SK-N-SH (cell line): ENCODE measurements around the gene CMPK1. TPM values are rescaled to one million over a fixed set of nuclear protein-coding genes. Genes with fewer than 3 reads are reported as not detected.
A peak's percentile ranks its signal among the peaks of the same experiment; 100 is the strongest.

Experiments used
- CTCF ChIA-PET: fragments of 300-600, 350-600 bp; formaldehyde crosslinking; extraction: SDS; loops from one replicate; lab custom pipeline; 2021; lab: Yijun Ruan, JAX
- POLR2A ChIA-PET: fragments of 350-600 bp; sonication (Branson Sonifier 250); formaldehyde crosslinking; extraction: SDS; loops from one replicate; lab custom pipeline; 2020; ENCODE audit warnings: antibody characterized with exemption, inconsistent platforms; lab: Yijun Ruan, JAX
- DNase-seq: peaks from one replicate; pipeline ENCODE4 v3.0.0; 2012
- H2AFZ ChIP-seq: fragments of 200-600 bp; sonication (generic); 2 replicates; pipeline ENCODE4 v1.8.1; 2016; ENCODE audit warnings: antibody characterized with exemption, mild to moderate bottlenecking, low read depth
- H3F3A ChIP-seq: fragments of 200-600 bp; sonication (generic); replicated peaks from 2 replicates; pipeline ENCODE3; 2016; ENCODE audit warnings: antibody characterized with exemption, mild to moderate bottlenecking; ENCODE audit not compliant: insufficient read depth
- H3K27ac ChIP-seq, 2 experiments: fragments of 200-500 bp in 1 of 2; fragments of 200-600 bp in 1 of 2; sonication (Bioruptor generic) in 1 of 2; sonication (generic), shearing (Covaris generic) in 1 of 2; 2 replicates each; pipeline versions ENCODE4 v1.5.1 to v1.6.1; 2014 to 2016; ENCODE audit warnings: low read depth in 2 of 2, inconsistent platforms in 1 of 2, low read length in 1 of 2, mild to moderate bottlenecking in 1 of 2, mixed read lengths in 1 of 2
- H3K27me3 ChIP-seq: fragments of 200-600 bp; sonication (generic), shearing (Covaris generic); 2 replicates; pipeline ENCODE4 v1.6.1; 2016; ENCODE audit warnings: mixed run types; ENCODE audit not compliant: insufficient read depth
- H3K36me3 ChIP-seq, 2 experiments: fragments of 200-500 bp in 1 of 2; fragments of 200-600 bp in 1 of 2; sonication (Bioruptor generic) in 1 of 2; sonication (generic) in 1 of 2; replicated peaks in 1 of 2; 2 replicates each; pipeline versions ENCODE3 to v1.5.1; 2014 to 2016; ENCODE audit warnings: low read length in 1 of 2, mild to moderate bottlenecking in 1 of 2; ENCODE audit not compliant: insufficient read depth in 2 of 2, control insufficient read depth in 1 of 2
- H3K4me1 ChIP-seq, 2 experiments: fragments of 200-500 bp in 1 of 2; fragments of 200-600 bp in 1 of 2; sonication (Bioruptor generic) in 1 of 2; sonication (generic), shearing (Covaris generic) in 1 of 2; 2 replicates each; pipeline versions ENCODE4 v1.5.1 to v1.6.1; 2014 to 2016; ENCODE audit warnings: low read depth in 1 of 2, low read length in 1 of 2, mixed run types in 1 of 2; ENCODE audit not compliant: insufficient read depth in 2 of 2, control insufficient read depth in 1 of 2
- H3K4me2 ChIP-seq: fragments of 200-600 bp; sonication (generic), shearing (Covaris generic); 2 replicates; pipeline ENCODE4 v1.6.1; 2017; ENCODE audit warnings: mixed run types
- H3K4me3 ChIP-seq, 2 experiments: fragments of 200-500 bp in 1 of 2; fragments of 200-600 bp in 1 of 2; sonication (Bioruptor generic) in 1 of 2; sonication (generic), shearing (Covaris generic) in 1 of 2; 2 replicates each; pipeline versions ENCODE4 v1.5.1 to v1.8.1; 2014 to 2016; ENCODE audit warnings: low read depth in 2 of 2, inconsistent platforms in 1 of 2, low read length in 1 of 2, mild to moderate bottlenecking in 1 of 2, mixed read lengths in 1 of 2, moderate library complexity in 1 of 2
- H3K79me2 ChIP-seq: fragments of 200-600 bp; sonication (generic); 2 replicates; pipeline ENCODE4 v1.8.1; 2017; ENCODE audit warnings: mild to moderate bottlenecking; ENCODE audit not compliant: insufficient read depth
- H3K9ac ChIP-seq: fragments of 200-600 bp; sonication (generic); 2 replicates; pipeline ENCODE4 v1.6.1; 2017; ENCODE audit warnings: mixed run types
- H3K9me2 ChIP-seq: fragments of 200-600 bp; sonication (generic); 2 replicates; pipeline ENCODE4 v1.6.1; 2017; ENCODE audit warnings: mixed run types
- H3K9me3 ChIP-seq: fragments of 200-600 bp; sonication (generic); 2 replicates; pipeline ENCODE4 v1.6.1; 2017; ENCODE audit warnings: mixed run types, mild to moderate bottlenecking, moderate library complexity
- H4K20me1 ChIP-seq: fragments of 200-600 bp; sonication (generic); 2 replicates; pipeline ENCODE4 v1.6.1; 2017; ENCODE audit warnings: mild to moderate bottlenecking, mixed run types; ENCODE audit not compliant: insufficient read depth
- CTCF ChIP-seq: fragments of 200-600 bp; sonication (generic); IDR thresholded peaks from 2 replicates; pipeline ENCODE4 v1.6.1; 2017; ENCODE audit warnings: antibody characterized with exemption, mild to moderate bottlenecking, moderate library complexity
- EP300 ChIP-seq, 2 experiments: IDR thresholded peaks; 2 replicates each; pipeline versions ENCODE4 v1.4.0 to v1.6.1; 2012; ENCODE audit warnings: borderline replicate concordance in 1 of 2, low read depth in 1 of 2, low read length in 1 of 2
- MXI1 ChIP-seq: IDR thresholded peaks from 2 replicates; pipeline ENCODE4 v1.6.1; 2012; ENCODE audit warnings: mild to moderate bottlenecking, low read depth, low read length, improper control_type of control experiment
- RAD21 ChIP-seq: IDR thresholded peaks from 2 replicates; pipeline ENCODE4 v1.6.1; 2012; ENCODE audit warnings: mild to moderate bottlenecking, low read length
- SMC3 ChIP-seq: IDR thresholded peaks from 2 replicates; pipeline ENCODE4 v1.6.1; 2012; ENCODE audit warnings: low read depth, low read length, improper control_type of control experiment
- TCF12 ChIP-seq: IDR thresholded peaks from 2 replicates; pipeline ENCODE4 v1.4.0; 2012
- WGBS: methylation state at CpG from one replicate; pipeline ENCODE4 v1.1.6; 2017; ENCODE audit warnings: low lambda C conversion rate; 5-methylcytosine and 5-hydroxymethylcytosine counted together
- polyA plus RNA-seq, 3 experiments: library from polyadenylated mRNA; depleted of rRNA; stranded (reverse); fragments of >200 nt; gene quantifications; 2 replicates each; pipeline ENCODE4 v1.2.3, GENCODE V29; 2012

Gene CMPK1
- polyA plus RNA-seq, 1 of the 3 experiments (the other 2 are of a cell fraction): 17.5 TPM

GRCh38 chr1:47388030-47388890, 54.7 kb downstream of the CMPK1 start:
- ChIA-PET POLR2A (no interaction called here), CTCF (interaction anchor here (0.5 to 13.8 kb wide), 40 partner anchors 9 to 740 kb away, joined by 3 to 104 read pairs (median 4); partner anchors contain the start of genes FOXD2 and FOXE3)
- peaks cover 6% of the 10 kb centered on the region for H3F3A ChIP-seq
- H3K9me2 ChIP-seq: no peaks in the 10 kb centered on the region
- 0 out of 2 replicates have a peak, but pooled peaks have one; percentile 8 for TF ChIP-seq MXI1
- TF ChIP-seq EP300 (IDR thresholded peaks at IDR 0.05; ENCODE audit: borderline replicate concordance in 1 of 2, low read depth in 1 of 2, low read length in 1 of 2): no peak
- no peak overlapping the region for H3K4me2 ChIP-seq
- H3K4me3 ChIP-seq: no peak overlapping the region
- H3K36me3 ChIP-seq: peaks cover 0 to 3% of the 10 kb centered on the region in 2 experiments
- no peak overlapping the region for H2AFZ ChIP-seq
- H3K79me2 ChIP-seq: no peaks in the 10 kb centered on the region
- peaks cover 0 to 10% of the 10 kb centered on the region in 2 experiments; a peak in 1 of 4 replicates for H3K4me1 ChIP-seq
- 33% methylated on average over 10 of the region's 10 CpGs for WGBS
- H4K20me1 ChIP-seq: 0 out of 2 replicates have a peak, but pooled peaks cover 7% of the 10 kb centered on the region
- H3K27ac ChIP-seq: no peak overlapping the region
- no peaks in the 10 kb centered on the region for H3K9me3 ChIP-seq
- no peak overlapping the region for H3K9ac ChIP-seq
- no peaks in the 10 kb centered on the region for H3K27me3 ChIP-seq
- no peak for DNase-seq

GRCh38 chr1:47388891-47389238, 55.3 kb downstream of the CMPK1 start:
- CTCF ChIA-PET: interaction anchor here (0.5 to 13.8 kb wide), 43 partner anchors 8 to 1005 kb away, joined by 3 to 104 read pairs (median 4); partner anchors contain the start of genes FOXD2 and FOXE3
- no peak overlapping the region for H3K4me3 ChIP-seq
- POLR2A ChIA-PET: interaction anchor here (1.2 kb wide), 1 partner anchor 337 kb away, joined by 4 read pairs; no protein-coding TSS in a partner anchor

More at GRCh38 chr1:47388891-47389238, 55.3 kb downstream of the CMPK1 start:
- Histone ChIP-seq H3F3A (peaks cover 6% of the 10 kb centered on the region), H3K27ac (no peak overlapping the region), H3K9me2 (no peaks in the 10 kb centered on the region), H3K9ac (no peak overlapping the region), H3K4me2 (no peak overlapping the region), H4K20me1 (0 out of 2 replicates have a peak, but pooled peaks cover 7% of the 10 kb centered on the region), H3K9me3 (no peaks in the 10 kb centered on the region), H3K27me3 (no peaks in the 10 kb centered on the region), H3K79me2 (no peaks in the 10 kb centered on the region), H3K36me3 (no peaks in the 10 kb centered on the region), H3K4me1 (peaks cover 0 to 10% of the 10 kb centered on the region in 2 experiments; a peak in 1 of 4 replicates), H2AFZ (no peak overlapping the region)
- 50% methylated on average over 2 of the region's 3 CpGs for WGBS
- DNase-seq: peak; percentile 80
- TF ChIP-seq RAD21: peak; percentile 84
- TF ChIP-seq CTCF: peak; percentile 69
- peak; percentile 74 for TF ChIP-seq SMC3
- TF ChIP-seq TCF12: no peak
